OCI-LY3 (cell line): ENCODE data around the gene LUC7L2.
"Not testable (repeated sequence)": the region's sequence is repeated elsewhere in the genome, so short reads cannot be mapped to it uniquely, and the experiment has no call there.

Source experiments
- H2AFZ ChIP-seq: fragments of 200-600, 300-600 bp; shearing (Covaris generic); 2 replicates; pipeline ENCODE4 v1.6.0; 2014; ENCODE audit warnings: antibody characterized with exemption, low read depth, low read length
- H3K27ac ChIP-seq: fragments of 200-600, 300-600 bp; sonication (generic); 2 replicates; pipeline ENCODE4 v1.5.1; 2014; ENCODE audit warnings: mild to moderate bottlenecking, low read length, moderate library complexity, mixed read lengths
- H3K27me3 ChIP-seq: fragments of 200-600, 300-600 bp; sonication (generic); 2 replicates; pipeline ENCODE4 v1.6.1; 2014; ENCODE audit warnings: low read depth, low read length, mixed read lengths
- H3K36me3 ChIP-seq: fragments of 200-600, 300-600 bp; sonication (generic); replicated peaks from 2 replicates; pipeline ENCODE3; 2014; ENCODE audit warnings: low read depth, low read length, mixed read lengths
- H3K4me1 ChIP-seq: fragments of 300-600, 200-600 bp; sonication (generic); 2 replicates; pipeline ENCODE4 v1.6.1; 2014; ENCODE audit warnings: low read length, mixed read lengths
- H3K4me2 ChIP-seq: fragments of 200-600, 300-600 bp; sonication (generic); 2 replicates; pipeline ENCODE4 v1.6.1; 2014; ENCODE audit warnings: low read length, mixed read lengths
- H3K4me3 ChIP-seq: fragments of 300-600, 200-600 bp; sonication (generic); 2 replicates; pipeline ENCODE4 v1.5.1; 2014; ENCODE audit warnings: antibody characterized with exemption, mild to moderate bottlenecking, low read length, moderate library complexity
- H3K79me2 ChIP-seq: fragments of 300-600, 200-600 bp; shearing (Covaris generic); 2 replicates; pipeline ENCODE4 v1.6.1; 2014; ENCODE audit warnings: mild to moderate bottlenecking, low read length, mixed read lengths
- H3K9ac ChIP-seq: fragments of 300-600, 200-600 bp; shearing (Covaris generic); 2 replicates; pipeline ENCODE4 v1.6.0; 2014; ENCODE audit warnings: mild to moderate bottlenecking, low read length, moderate library complexity
- H3K9me3 ChIP-seq: fragments of 200-600, 300-600 bp; shearing (Covaris generic); 2 replicates; pipeline ENCODE4 v1.6.1; 2014; ENCODE audit warnings: low read length, mixed read lengths; ENCODE audit not compliant: insufficient read depth
- H4K20me1 ChIP-seq: fragments of 200-600, 300-600 bp; sonication (generic); 2 replicates; pipeline ENCODE4 v1.6.1; 2016; ENCODE audit warnings: low read length, mixed read lengths; ENCODE audit not compliant: insufficient read depth
- TF ChIP-seq, protein P1 (sequence below): fragments of 200-600, 300-600 bp; sonication (generic); IDR thresholded peaks from 2 replicates; pipeline ENCODE4 v1.5.1; 2014; ENCODE audit warnings: antibody characterized with exemption, low read length, low read depth

Gene LUC7L2

DNA sequence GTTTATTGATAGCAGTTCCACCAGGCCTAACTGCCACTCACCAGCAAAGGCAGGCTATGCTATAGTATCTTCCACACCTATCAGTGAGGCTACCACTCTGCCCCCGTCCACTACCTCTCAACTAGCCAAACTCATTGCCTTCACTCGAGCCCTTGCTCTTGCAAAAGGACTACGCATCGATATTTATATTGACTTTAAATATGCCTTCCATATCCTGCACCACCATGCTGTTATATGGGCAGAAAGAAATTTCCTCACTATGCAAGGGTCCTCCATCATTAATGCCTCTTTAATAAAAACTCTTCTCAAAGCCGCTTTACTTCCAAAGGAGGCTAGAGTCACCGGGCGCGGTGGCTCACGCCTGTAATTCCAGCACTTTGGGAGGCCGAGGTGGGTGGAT lies 105.4 kb downstream of the LUC7L2 start:
- not testable (repeated sequence) for H3K27ac ChIP-seq, H3K9me3 ChIP-seq, H3K27me3 ChIP-seq, H3K79me2 ChIP-seq, H3K4me1 ChIP-seq, H3K9ac ChIP-seq, H2AFZ ChIP-seq, H3K4me3 ChIP-seq, H3K36me3 ChIP-seq, H3K4me2 ChIP-seq, H4K20me1 ChIP-seq

DNA sequence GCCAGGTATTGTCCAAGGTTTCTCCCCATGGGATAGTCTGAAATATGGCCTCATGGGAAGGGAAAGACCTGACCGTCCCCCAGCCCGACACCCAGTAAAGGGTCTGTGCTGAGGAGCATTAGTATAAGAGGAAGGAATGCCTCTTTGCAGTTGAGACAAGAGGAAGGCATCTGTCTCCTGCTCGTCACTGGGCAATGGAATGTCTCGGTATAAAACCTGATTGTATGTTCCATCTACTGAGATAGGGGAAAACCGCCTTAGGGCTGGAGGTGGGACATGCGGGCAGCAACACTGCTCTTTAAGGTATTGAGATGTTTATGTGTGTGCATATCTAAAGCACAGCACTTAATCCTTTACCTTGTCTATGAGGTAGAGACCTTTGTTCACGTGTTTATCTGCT lies 108.0 kb downstream of the LUC7L2 start:
- not testable (repeated sequence) for H3K4me1 ChIP-seq, H3K9ac ChIP-seq, H3K79me2 ChIP-seq, H3K4me2 ChIP-seq, H2AFZ ChIP-seq, H3K9me3 ChIP-seq, H3K36me3 ChIP-seq, H3K27me3 ChIP-seq, H3K27ac ChIP-seq, H3K4me3 ChIP-seq, H4K20me1 ChIP-seq

DNA sequence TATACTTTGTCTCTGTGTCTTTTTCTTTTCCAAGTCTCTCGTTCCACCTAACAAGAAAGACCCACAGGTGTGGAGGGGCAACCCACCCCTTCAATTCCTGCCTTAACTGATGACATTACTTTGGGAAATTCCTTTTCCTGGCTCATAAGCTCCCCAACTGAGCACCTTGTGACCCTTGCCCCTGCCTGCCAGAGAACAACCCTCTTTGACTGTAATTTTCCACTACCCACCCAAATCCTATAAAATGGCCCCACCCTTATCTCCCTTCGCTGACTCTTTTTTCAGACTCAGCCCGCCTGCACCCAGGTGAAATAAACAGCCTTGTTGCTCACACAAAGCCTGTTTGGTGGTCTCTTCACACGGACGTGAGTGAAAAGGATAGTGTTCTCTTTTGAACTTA lies 108.6 kb downstream of the LUC7L2 start:
- H4K20me1 ChIP-seq, H3K4me1 ChIP-seq, H3K9ac ChIP-seq, H3K4me2 ChIP-seq, H3K4me3 ChIP-seq, H3K9me3 ChIP-seq, H3K79me2 ChIP-seq, H3K36me3 ChIP-seq, H2AFZ ChIP-seq, H3K27me3 ChIP-seq, H3K27ac ChIP-seq: not testable (repeated sequence)

DNA sequence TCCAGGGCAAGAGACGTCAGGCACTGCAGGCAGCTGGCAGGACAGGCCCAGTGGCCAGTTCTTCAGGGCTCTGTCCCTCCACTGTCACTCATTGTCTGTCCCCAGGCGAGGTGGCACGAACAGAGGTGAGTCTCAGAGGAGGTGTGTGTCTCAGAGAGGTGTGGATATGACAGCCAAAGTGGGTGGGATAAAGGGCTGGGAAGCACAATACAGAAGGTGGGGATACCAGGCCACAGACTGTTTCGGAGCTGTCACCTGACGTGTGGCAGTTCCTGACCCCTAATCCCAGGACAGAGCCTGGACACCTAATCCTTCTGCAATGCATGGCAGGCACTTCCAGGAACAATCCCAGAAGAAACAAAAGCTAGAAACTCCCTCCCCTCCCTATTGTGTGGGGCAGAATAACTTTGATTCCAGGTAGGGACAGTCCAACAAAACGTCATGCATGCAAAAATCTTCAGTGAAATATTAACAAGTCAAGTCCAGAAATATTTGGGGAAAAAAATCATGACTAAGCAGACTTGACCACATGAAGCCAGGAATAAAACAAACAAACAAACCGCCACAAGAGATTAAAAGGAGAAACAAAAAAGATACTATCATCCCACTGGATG lies 112.2 kb downstream of the LUC7L2 start:
- no peaks in the 10 kb centered on the region for H3K27me3 ChIP-seq
- no peaks in the 10 kb centered on the region for H3K36me3 ChIP-seq
- no peak overlapping the region for H3K9ac ChIP-seq
- no peaks in the 10 kb centered on the region for H3K4me1 ChIP-seq
- H3K4me3 ChIP-seq = no peak overlapping the region
- no peaks in the 10 kb centered on the region for H4K20me1 ChIP-seq
- no peak overlapping the region for H3K27ac ChIP-seq
- H3K79me2 ChIP-seq = no peaks in the 10 kb centered on the region
- H2AFZ ChIP-seq = no peak overlapping the region
- no peaks in the 10 kb centered on the region for H3K9me3 ChIP-seq
- no peak overlapping the region for H3K4me2 ChIP-seq
- TF ChIP-seq, protein P1, sequence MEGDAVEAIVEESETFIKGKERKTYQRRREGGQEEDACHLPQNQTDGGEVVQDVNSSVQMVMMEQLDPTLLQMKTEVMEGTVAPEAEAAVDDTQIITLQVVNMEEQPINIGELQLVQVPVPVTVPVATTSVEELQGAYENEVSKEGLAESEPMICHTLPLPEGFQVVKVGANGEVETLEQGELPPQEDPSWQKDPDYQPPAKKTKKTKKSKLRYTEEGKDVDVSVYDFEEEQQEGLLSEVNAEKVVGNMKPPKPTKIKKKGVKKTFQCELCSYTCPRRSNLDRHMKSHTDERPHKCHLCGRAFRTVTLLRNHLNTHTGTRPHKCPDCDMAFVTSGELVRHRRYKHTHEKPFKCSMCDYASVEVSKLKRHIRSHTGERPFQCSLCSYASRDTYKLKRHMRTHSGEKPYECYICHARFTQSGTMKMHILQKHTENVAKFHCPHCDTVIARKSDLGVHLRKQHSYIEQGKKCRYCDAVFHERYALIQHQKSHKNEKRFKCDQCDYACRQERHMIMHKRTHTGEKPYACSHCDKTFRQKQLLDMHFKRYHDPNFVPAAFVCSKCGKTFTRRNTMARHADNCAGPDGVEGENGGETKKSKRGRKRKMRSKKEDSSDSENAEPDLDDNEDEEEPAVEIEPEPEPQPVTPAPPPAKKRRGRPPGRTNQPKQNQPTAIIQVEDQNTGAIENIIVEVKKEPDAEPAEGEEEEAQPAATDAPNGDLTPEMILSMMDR = no peak
